ENCODE results near the gene PSMG3. TPM values are rescaled to one million over a fixed set of nuclear protein-coding genes. Genes with fewer than 3 reads are reported as not detected.

Gene PSMG3
- total RNA-seq, 1 donor from 2014 or later, result 31.1 TPM

DNA sequence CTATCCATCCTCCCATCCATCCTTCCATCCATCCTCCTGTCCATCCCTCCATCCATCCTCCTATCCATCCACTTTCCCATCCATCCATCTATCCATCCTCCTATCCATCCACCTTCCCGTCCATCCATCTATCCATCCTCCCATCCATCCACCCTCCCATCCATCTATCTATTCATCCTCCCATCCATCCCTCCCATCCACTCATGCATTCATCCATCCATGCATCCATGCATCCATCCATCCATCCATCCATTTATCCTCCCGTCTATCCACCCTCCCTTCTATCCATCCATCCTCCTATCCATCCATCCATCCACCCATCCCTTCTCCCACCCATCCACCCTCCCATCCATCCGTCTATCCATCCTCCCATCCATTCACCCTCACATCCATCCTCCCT, 25.2 kb upstream of the PSMG3 start:
- Histone ChIP-seq H3K4me2 (no peak overlapping the region), H4K20me1 (ENCODE audit: low read depth) (no peaks in the 10 kb centered on the region), H3K27ac (no peak overlapping the region), H3K4me1 (no peaks in the 10 kb centered on the region), H3K4me3 (no peak overlapping the region), H3F3A (ENCODE audit: low read depth) (no peaks in the 10 kb centered on the region), H2AFZ (replicated peaks) (no peak overlapping the region), H3K79me2 (ENCODE audit: low read depth) (no peaks in the 10 kb centered on the region), H3K9ac (no peak overlapping the region), H3K36me3 (no peaks in the 10 kb centered on the region), H3K27me3 (no peaks in the 10 kb centered on the region), H3K9me3 (ENCODE audit: low read depth) (no peaks in the 10 kb centered on the region)
- Mint-ChIP-seq H3K4me3 (no peak overlapping the region), H3K4me1 (peaks cover 4% of the 10 kb centered on the region), H3K27me3 (ENCODE audit: insufficient read depth, low read depth) (peaks cover 17% of the 10 kb centered on the region), H3K36me3 (no peaks in the 10 kb centered on the region), H3K27ac (no peak overlapping the region), H3K9me3 (no peaks in the 10 kb centered on the region)
- no peak for DNase-seq (ENCODE audit: low spot score)
- TF ChIP-seq, protein P1, sequence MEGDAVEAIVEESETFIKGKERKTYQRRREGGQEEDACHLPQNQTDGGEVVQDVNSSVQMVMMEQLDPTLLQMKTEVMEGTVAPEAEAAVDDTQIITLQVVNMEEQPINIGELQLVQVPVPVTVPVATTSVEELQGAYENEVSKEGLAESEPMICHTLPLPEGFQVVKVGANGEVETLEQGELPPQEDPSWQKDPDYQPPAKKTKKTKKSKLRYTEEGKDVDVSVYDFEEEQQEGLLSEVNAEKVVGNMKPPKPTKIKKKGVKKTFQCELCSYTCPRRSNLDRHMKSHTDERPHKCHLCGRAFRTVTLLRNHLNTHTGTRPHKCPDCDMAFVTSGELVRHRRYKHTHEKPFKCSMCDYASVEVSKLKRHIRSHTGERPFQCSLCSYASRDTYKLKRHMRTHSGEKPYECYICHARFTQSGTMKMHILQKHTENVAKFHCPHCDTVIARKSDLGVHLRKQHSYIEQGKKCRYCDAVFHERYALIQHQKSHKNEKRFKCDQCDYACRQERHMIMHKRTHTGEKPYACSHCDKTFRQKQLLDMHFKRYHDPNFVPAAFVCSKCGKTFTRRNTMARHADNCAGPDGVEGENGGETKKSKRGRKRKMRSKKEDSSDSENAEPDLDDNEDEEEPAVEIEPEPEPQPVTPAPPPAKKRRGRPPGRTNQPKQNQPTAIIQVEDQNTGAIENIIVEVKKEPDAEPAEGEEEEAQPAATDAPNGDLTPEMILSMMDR (IDR thresholded peaks at IDR 0.05), result no peak
- TF ChIP-seq EZH2phosphoT487 (IDR thresholded peaks at IDR 0.05) (no peak), EZH2 (IDR thresholded peaks at IDR 0.05) (no peak)

DNA sequence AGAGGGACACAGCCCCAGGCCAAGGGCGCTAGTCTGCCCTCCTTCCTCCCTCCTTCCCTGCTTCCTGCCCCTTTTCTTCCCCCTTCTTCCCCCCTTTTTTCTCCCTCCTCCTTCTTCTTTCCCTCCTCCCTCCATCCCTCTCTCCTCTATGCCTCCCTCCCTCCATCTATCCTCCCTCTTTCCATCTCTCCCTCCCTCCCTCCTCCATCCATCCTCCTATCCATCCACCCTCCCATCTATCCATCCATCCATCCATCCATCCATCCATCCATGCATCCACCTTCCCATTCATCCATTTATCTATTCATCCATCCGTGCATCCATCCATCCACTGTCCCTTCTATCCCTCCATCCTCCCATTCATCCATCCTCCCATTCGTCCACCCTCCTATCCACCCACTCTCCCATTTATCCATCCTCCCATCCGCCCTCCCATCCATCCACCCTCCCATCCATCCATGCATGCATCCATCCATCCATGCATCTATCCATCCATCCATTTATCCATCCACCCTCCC, 24.1 kb upstream of the PSMG3 start:
- Mint-ChIP-seq H3K36me3 (no peaks in the 10 kb centered on the region), H3K4me1 (peaks cover 4% of the 10 kb centered on the region), H3K27me3 (ENCODE audit: insufficient read depth, low read depth) (peaks cover 17% of the 10 kb centered on the region), H3K9me3 (peaks cover 2% of the 10 kb centered on the region), H3K27ac (no peak overlapping the region), H3K4me3 (no peak overlapping the region)
- Histone ChIP-seq H3K4me1 (no peaks in the 10 kb centered on the region), H2AFZ (replicated peaks) (no peak overlapping the region), H3K79me2 (ENCODE audit: low read depth) (no peaks in the 10 kb centered on the region), H4K20me1 (ENCODE audit: low read depth) (no peaks in the 10 kb centered on the region), H3K4me3 (no peak overlapping the region), H3K36me3 (no peaks in the 10 kb centered on the region), H3K4me2 (no peak overlapping the region), H3K9ac (no peak overlapping the region), H3K27me3 (no peaks in the 10 kb centered on the region), H3K9me3 (ENCODE audit: low read depth) (no peaks in the 10 kb centered on the region), H3K27ac (no peak overlapping the region), H3F3A (ENCODE audit: low read depth) (no peaks in the 10 kb centered on the region)
- TF ChIP-seq EZH2phosphoT487 (IDR thresholded peaks at IDR 0.05), result no peak
- TF ChIP-seq EZH2 (IDR thresholded peaks at IDR 0.05), result no peak
- TF ChIP-seq, protein P1 (IDR thresholded peaks at IDR 0.05), result no peak
- DNase-seq (ENCODE audit: low spot score), result no peak

DNA sequence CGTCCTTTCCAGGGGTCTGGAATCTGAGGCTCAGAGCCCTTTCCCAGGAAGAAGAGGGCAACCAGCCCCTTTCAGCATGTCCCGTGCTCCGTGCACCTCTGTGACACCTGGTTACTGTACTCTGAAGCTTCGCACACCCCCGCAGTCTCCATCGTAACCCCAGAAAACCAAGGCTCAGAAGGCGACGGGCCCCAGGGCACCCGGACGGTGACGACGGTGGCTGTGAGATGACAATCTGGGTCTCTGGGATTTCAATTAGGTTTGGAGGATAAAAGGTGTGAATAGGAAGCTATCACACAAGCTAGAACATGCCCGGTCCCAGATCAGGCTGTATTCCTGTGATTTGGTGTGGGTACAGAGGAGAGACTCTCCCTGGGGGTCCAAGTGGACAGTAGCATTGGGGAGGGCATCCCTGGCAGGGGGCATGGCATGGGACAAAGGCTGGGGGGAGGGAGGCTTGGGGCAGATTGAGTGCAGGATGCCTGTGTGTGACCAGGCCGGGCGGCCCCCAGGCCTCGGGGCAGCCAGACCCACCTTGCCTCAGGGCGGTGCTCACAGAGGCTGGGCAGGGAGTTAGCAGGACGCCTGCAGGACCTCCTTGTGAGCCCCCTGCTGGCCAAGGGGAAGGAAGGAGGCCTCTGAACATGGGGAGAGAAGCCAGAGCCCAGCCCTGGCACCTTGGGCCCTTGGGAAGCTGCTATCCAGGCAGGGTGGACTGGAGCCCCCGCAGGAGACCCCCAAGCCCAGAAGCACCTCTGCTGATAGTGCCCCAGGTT, 23.4 kb upstream of the PSMG3 start:
- Histone ChIP-seq H3K9ac (no peak overlapping the region), H3F3A (ENCODE audit: low read depth) (no peaks in the 10 kb centered on the region), H3K4me2 (no peak overlapping the region), H3K4me3 (no peak overlapping the region), H3K79me2 (ENCODE audit: low read depth) (no peaks in the 10 kb centered on the region), H2AFZ (replicated peaks) (no peak overlapping the region), H3K4me1 (no peaks in the 10 kb centered on the region), H4K20me1 (ENCODE audit: low read depth) (no peaks in the 10 kb centered on the region), H3K27ac (no peak overlapping the region), H3K27me3 (no peaks in the 10 kb centered on the region), H3K36me3 (no peaks in the 10 kb centered on the region), H3K9me3 (ENCODE audit: low read depth) (no peaks in the 10 kb centered on the region)
- peaks cover 17% of the 10 kb centered on the region for H3K27me3 Mint-ChIP-seq (ENCODE audit: insufficient read depth, low read depth)
- H3K9me3 Mint-ChIP-seq, result peaks cover 2% of the 10 kb centered on the region
- peaks cover 2% of the 10 kb centered on the region for H3K4me1 Mint-ChIP-seq
- TF ChIP-seq EZH2 (IDR thresholded peaks at IDR 0.05) (no peak), EZH2phosphoT487 (IDR thresholded peaks at IDR 0.05) (no peak)
- TF ChIP-seq, protein P1 (IDR thresholded peaks at IDR 0.05), result peak; percentile 27
- no peak overlapping the region for H3K4me3 Mint-ChIP-seq
- H3K27ac Mint-ChIP-seq, result no peak overlapping the region
- H3K36me3 Mint-ChIP-seq, result no peaks in the 10 kb centered on the region
- DNase-seq (ENCODE audit: low spot score), result no peak

All from neural progenitor cell (in vitro differentiated cells).